ENCODE measurements around the gene SYNDIG1L.

Gene SYNDIG1L

DNA sequence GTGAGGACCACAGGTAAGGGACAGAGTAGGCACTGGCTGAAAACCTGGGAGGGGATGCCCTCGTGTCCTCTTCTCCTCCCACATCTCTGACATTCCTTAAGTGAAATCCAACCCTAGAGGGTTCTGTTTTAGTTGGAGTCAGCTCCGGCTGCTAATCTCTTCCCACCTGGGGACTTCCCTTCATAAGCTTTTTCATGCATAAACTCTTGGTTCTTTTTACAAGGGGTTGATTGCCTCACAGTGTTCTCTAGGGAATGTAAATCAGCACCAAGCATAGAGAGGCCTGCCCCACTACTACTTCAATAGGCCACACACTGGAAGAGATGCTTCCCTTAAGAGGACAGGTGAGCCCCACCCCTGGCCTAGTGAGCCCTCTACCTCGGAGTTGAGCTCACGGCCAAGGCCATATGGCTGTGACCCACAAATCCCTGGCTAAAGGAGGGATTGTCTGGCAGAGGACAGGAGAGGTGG lies 3.2 kb upstream of the SYNDIG1L start:
- no peak for DNase-seq (ENCODE audit: low read depth)

DNA sequence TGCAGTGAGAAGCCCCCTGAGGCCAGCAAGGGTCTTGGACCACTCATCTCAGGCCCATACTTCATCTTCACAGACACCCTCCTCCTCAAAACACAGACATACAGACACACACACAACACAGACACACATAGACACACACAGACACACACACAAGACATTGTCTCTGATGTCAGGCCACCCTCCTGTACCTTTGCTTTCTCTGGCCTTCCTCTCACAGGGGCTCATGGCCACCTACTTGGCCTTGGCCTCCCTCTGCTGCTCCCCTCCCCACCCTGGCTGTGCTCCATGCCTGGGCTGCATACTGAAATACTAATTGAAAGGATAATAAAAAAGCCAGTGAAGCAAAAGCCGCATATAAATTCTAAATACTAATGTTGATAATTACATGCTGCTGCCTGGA lies 1.6 kb upstream of the SYNDIG1L start:
- DNase-seq (ENCODE audit: low read depth) = no peak

DNA sequence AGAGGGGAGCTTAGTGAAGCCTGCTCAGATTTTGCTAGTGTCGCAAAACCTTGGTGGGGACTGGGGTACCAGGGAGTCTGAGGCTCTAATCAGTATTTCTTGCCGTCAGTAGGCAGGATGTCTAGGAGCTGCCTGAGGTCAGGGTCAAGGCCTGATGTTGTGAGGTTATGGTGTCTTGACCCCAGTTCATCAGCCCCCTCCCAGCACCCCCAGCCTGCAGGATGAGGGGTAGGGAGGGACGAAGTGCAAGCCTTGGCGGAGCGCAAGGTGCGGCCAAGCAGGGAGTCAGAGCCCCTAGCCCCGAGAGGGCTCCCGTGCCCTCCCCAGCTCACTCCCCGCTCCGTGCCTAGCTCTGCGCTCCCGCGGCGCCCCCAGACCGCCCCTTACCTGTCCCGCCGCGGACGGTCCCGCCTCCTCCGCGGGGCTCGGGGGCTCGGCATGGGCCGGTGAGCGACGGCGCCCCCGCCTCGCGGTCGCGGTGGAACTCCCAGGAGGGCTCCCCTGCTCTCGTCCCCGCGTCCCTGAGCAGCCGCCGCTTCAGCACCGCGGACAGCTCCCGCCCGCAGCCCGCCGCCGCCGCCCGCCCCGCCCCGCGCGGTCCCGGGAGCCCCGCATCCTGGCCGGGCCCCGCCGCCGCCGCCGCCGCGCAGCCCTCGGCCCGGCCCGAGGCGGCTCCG lies 347 bp downstream of the SYNDIG1L start:
- peak; percentile 23 for DNase-seq (ENCODE audit: low read depth)

DNA sequence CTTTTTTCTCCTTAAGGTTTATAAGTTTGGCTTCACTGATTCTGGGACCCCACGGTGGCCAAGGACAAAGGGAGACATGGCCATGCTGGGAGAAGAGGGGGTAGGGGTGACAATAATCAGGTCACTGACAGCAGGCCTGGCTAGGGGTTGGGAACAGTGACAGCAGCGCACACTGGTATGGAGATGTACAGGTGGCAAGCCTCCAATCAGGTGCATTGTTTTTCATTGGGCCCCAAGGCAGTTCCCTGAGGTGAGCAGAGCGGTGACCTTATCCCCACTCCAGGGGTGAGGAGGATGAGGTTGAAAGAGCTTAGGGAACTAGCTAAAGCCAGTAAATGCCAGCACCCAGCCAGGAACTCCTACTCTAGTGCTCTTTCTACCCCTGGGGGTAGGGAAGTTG lies 1.4 kb downstream of the SYNDIG1L start:
- DNase-seq (ENCODE audit: low read depth) = no peak

DNA sequence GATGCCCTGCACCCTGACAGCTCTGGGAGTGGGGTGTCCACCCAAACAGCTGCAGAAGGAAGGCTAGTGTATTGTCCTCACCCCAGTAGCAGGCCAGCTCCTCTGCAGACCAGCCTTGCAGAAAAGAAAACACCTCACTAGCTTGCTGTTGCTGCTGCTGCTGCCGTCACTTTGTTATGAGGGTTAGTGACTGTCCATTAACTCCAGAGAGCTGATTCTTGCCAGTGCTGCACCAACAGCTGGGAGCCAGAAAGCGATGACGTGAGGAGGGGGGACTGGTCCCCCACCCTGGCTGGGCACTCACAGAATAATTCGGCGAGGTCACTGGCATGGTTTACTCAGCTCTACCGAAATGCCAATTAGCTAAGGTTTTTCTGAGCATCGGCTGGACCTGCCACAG lies 2.8 kb downstream of the SYNDIG1L start:
- no peak for DNase-seq (ENCODE audit: low read depth)

DNA sequence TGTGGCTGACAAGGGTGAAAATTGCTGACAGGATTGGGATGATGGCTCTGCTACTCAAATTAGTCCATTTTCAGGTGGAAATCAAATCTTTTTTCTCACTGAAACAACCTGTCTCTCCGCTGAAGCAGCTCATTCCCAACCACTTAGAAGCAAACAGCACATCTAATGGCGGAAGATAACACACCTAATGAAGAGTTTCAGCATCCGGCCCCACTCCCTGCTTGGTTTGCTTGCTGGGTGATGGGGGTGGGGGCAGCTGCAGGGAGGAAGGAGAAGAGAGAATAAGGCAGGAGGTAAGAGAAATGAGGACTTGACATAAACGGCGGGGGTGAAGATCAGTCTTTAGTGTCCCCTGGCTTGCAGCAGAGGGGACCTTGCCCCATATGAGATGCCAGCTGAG lies 4.0 kb downstream of the SYNDIG1L start:
- DNase-seq (ENCODE audit: low read depth) = no peak

DNA sequence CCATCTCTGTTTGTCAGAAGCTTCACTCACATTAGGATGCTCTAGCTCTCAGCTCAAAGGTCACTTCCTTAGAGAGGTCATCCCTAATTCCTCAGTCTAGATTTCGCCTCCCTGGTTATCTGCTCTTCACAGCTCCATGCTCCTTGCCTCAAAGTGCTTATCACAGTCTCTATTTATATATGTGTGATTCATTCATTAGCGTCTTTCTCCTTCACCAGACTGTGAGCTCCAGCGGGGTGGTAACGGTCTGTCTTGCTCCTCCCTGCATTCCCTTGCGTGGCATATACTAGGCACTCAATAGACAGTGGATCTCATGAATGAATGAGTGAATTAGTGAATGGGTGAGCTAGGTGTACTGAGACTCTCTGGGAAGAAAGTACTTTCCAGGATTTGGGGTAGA lies 6.9 kb downstream of the SYNDIG1L start:
- no peak for DNase-seq (ENCODE audit: low read depth)

DNA sequence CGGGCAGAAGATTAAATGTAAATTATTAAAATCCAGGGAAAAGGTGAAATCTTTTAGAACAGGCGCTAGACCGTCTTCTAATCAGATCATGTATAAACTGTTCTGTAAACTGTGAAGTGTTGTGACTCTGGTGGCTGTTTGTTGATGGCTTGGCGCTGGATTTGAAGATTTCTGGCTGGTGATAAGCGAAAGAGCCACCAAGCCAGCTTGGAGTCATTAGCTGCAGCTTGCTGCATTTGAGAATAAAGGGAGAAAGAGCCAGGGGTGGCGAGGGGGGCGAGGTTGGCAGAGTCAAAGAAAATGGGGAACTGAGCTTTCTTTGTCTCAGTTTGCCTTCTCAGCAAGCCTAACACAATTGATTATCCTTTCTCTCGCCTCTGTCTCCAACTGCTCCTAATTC lies 8.0 kb downstream of the SYNDIG1L start:
- no peak for DNase-seq (ENCODE audit: low read depth)

DNA sequence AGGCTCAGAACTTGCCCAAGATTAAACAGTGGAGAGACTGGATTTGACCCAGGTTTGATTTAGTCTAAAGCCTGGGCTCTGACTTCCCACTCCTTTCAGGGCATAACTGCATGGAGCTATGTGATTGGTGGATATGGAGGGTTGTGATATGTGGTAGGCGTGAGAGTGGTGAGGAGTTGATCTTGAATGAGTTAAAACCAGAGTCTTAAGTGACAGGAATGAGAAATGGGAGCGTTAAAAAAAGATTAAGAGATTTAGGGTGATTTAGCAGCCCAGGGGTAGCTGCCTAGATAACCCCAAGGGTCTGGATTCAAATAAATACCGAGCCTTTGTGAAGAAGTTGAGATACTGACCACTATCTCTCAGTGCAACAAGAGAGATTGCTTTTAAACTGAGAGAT lies 8.4 kb downstream of the SYNDIG1L start:
- DNase-seq (ENCODE audit: low read depth) = no peak

DNA sequence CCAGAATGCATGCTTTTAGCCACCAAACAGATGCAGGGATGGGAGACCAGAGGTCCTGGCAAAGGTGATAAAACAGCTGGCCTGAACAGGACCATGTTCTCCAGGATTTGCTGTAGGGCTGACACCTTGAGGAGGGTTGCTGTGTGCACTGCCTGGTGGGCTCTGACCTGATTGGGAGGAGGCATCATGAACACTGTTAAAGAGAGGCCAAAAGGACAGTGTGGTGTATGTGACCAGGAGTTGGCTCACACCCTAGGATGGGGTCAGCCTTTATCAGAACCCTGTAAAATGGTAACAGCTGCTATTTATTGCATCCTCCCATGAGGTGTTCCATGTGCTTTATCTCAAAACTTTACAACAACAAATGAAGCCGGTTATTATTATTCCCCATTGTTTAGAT lies 8.8 kb downstream of the SYNDIG1L start:
- DNase-seq (ENCODE audit: low read depth) = no peak

DNA sequence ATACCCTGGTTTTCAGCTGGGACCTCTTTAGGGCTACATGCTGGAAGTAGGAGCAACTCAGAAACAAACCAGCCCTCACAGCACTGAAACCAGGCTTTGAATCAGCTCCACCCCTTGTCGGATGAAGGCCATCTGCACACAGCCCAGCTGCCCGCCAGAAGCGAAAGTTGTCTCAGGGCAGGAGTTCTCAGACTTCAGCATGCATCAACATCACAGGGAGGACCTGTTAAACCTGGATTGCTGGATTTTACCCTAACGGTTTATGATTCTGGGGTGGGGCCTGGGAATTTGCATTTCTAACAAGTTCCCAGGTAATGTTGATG lies 10.9 kb downstream of the SYNDIG1L start:
- DNase-seq (ENCODE audit: low read depth) = no peak

DNA sequence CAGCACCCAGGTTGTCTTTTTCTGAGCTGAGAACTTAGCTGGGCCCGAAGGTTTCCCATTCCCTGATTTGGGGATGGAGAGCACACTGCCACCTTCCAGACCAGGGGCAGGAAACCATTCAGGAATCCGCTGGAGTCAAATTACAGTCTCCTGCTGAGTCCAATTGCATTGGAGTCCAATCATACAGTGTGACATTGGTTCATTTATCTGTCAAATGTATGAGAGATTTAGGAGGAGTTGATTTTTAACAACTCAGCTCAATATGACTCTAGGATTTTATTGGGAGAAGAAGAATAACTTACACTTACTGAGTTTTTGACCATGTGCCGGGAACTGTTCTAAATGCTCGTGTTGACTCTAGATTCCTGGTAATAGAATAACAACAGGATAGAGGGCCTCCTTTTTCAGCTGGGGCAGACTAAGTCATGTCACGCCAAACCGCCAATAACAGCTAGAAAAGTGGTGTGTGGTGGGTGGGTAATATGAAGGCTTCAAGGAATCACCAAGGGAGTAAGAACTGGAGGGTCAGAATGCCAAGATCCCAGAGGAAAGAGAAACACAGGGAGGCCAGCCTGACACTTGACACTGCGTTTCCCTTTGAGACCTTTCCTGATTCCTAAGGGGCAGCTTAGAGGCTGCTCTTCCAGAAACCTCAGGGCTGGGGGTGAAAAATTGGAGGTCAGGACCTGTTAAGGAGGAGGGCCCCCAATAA lies 11.5 kb downstream of the SYNDIG1L start:
- no peak for DNase-seq (ENCODE audit: low read depth)

DNA sequence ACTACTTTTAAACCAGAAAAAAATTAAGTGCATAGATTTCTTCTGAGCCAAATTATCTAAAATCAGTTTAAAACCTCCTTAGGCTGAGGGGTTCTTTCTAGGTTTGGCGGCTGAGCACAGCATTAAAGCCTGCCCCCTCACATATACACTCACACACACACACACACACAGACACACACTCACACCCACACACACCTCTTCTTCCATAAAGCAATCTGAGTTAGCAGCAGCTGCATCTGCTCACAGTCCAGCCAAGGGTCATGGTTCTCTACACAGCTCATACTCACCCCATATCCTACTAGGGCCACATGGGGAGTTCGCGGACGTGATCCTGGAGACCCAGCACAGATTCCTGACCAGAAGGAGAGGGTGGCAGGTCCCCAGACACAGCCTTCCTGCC lies 12.4 kb downstream of the SYNDIG1L start:
- DNase-seq (ENCODE audit: low read depth) = no peak

DNA sequence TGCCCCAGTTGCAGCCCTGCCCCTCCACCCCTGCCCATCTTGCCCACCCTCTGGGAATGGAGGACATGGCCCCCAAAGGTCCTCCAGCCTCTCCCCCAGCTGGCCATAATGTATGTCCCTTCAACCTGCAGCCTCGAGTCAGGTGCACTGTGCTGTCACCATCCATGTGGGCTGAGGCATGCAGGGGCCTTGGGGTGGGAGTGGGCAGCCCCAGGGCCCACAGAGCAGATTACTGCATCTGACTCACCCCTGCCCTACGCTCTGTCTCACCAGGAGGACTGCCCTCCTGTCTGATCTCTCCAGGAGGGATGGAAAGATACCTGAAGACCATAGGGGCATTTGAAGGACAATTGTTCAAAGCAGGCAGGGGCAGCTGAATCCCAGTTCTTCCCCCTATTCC lies 13.3 kb downstream of the SYNDIG1L start:
- DNase-seq (ENCODE audit: low read depth) = no peak

DNA sequence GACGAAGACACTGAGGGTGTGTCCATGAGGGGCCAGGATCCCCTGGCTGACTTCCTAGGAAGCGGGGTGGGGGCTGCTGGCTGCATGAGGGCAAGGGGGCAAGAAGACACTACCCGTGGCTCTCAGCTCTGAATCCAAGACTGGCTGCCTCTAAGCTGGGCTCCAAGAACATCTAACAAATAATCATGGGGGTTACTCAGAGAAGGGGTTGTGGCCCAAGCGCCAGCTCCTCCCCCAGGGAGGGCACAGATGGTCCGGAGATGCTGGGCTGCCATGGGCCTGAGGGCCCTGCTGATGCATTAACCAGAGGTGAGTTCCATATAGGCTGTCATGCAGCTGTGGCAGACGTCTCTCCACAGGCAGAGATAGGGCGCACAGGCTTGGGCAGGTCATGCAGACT lies 14.3 kb downstream of the SYNDIG1L start:
- DNase-seq (ENCODE audit: low read depth) = no peak

DNA sequence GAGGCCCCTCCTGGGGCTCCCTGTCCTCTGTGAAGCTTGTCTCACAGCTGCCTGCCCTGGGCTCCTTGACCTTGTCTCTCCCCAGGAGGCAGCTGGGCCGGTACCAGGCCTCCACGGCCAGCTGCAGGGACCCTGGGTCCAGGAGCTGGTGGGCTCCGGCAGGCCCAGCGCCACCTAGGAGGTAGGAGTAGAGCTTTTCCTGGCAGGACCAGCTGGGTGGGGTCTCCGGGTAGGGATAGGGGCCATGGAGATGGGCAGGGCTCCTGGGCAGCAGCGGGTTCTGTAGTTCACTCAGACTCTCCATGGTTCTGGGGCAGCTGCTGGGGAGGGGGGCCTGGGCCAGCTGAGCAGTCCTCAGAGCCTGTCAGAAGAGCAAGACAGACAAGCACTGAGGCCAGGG lies 16.6 kb downstream of the SYNDIG1L start:
- no peak for DNase-seq (ENCODE audit: low read depth)

DNA sequence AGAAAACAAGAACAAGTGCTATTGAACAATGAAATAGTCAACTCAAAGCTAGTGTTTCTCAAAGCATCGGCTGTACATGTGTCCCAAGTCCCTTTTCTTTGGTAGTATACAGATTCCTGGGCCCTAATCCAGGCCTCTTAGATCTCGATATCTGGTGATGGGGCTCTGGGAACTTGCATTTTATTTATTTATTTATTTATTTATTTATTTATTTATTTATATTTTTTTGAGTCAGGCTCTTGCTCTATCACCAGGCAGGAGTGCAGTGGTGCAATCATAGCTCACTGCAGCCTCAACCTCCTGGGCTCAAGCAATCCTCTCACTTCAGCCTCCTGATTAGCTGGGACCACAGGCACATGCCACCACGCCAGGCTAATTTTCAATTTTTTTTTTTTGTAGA lies 17.1 kb downstream of the SYNDIG1L start:
- DNase-seq (ENCODE audit: low read depth) = no peak

DNA sequence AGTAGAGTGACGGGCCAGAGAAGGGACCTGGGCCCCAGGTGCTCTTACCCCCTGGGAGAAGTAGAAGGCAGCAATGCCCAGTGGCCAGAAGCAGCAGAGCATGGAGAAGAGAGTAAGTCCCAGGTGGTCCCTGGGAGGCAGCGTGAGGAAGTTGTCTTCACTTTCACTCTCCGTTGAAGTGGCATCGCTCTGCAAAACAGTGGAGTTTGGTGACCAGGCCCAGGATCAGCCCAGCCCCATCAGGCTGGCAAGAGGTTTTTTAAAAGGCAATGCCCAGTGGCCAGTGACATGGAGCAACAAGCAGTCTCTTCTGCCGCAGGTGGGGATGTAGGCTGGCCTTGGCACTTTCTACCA lies 18.2 kb downstream of the SYNDIG1L start:
- DNase-seq (ENCODE audit: low read depth) = no peak

DNA sequence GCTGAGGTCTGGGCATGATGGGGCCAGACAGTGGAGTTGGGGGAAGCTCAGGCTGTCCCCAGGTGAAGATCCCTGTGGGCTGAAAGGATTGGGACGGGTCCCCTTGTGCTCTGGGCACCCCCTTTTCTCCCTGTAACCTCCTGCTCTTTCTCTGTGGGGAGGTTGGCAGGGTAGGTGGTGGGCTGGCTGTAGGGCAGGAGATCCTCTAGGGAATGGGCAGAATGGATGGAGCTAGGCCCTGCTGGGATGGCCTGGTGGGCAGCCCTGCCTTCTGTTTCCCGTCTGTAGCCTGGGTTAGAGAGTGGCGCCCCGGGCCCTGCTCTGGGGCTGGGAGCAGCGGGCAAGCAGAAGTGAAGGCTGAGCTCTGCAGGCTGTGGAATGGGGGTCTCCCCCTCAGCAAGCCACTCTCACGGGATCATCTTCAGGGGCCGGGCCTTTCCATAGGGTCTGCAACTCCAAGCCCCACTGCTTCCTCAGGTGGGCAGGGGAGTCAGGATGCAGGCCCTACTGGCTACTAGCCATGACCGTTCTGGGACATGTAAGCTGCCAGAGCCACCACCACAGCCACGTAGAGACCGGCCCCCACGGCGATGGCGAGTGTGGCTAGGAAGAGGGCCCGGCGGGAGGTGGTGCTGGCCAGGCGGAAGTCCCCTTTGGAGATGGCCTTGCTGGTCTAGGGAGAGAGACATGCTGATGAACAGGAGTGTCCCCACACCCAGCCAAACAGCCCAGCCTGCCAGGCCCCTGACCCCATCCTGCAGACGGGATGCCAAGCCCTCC lies 18.8 kb downstream of the SYNDIG1L start:
- no peak for DNase-seq (ENCODE audit: low read depth)

DNA sequence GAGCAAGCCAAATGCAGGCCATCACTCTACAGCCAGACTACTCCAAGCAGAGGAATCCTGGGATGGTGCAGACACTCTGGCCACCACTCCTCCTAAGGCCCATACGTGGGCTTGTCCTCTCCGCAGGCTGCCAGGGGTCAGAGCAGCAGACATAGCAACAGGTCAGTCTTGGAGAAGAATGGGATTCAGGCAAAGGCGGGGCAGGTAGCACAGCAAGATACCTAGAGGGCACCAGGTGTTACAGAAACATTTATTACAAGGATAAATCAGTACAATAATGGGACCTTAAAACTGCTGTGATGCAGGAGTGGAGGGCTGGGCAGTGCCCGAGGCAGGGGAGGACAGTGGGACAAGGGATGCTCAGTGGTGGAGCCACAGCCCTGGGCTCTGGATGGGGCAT lies 20.3 kb downstream of the SYNDIG1L start:
- DNase-seq (ENCODE audit: low read depth) = no peak

DNA sequence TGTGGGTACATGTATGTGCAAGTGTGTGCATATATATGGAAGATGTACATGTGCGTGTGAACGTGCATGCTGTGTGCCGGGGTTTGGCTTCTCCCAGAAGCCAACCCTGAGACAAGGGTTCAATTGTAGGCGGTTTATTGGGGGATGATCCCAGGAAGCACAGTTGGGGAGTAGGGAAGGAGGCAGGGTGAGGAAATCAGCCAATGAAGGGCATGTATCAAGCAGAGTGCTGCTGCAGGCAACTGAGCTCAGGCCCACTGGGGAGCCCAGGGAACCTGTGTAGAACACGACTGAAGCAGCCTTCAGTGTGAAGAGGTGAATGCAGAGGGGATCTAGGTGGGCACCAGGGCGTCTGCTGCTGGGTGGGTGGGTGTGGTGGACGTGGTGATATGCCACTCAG lies 21.6 kb downstream of the SYNDIG1L start:
- DNase-seq (ENCODE audit: low read depth) = no peak

DNA sequence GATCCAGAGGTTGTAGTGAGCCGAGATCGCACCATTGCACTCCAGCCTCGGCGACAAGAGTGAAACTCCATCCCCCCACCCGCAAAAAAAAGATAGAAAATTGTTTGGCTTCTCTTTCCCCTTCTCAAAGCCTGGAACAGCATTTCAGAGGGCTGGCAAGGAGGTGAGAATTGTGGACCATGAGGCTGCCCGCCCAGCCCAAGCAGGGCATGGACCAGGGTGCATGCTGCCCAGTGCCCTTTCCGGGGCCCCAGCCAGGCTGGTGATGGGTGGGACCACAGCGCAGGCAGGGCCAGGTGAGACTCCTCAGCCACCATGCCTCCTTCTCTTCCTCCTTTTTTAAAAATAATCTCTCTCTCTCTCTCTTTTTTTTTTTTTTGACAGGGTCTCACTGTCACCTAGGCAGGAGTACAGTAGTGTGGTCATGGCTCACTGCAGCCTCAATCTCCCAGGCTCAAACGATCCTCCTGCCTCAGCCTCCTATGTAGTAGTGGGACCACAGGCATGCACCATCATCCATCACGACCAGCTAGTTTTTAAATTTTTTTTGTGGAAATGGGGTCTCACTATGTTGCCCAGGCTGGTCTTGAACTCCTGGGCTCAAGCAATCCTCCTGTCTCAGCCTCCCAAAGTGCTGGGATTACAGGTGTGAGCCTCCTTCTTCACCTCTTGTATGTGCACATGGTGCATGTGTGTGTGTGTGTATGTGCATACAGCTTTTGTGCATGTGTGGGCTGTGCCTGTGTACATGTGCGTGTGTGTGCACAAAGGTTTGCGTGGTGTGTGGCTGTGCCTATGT lies 22.2 kb downstream of the SYNDIG1L start:
- DNase-seq (ENCODE audit: low read depth) = no peak

Data from stimulated activated CD8-positive, alpha-beta memory T cell treated with anti-CD3 and anti-CD28 coated beads, Interleukin-4, amount 100 ng/mL, for 24 hours (primary cell).